HepG2 (cell line): ENCODE results near the gene SFI1. TPM values are rescaled to one million over a fixed set of nuclear protein-coding genes. Genes with fewer than 3 reads are reported as not detected.
A peak's percentile ranks its signal among the peaks of the same experiment; 100 is the strongest.

ENCODE experiments used
- CBX5 ChIP-seq: sonication (generic); formaldehyde crosslinking; IDR thresholded peaks from 2 replicates; pipeline ENCODE4 v1.4.0; 2020; ENCODE audit warnings: missing genetic modification reagents, borderline replicate concordance
- HNF4A ChIP-seq: sonication (generic); formaldehyde crosslinking; IDR thresholded peaks from 2 replicates; pipeline ENCODE4 v1.4.0; 2020; ENCODE audit warnings: missing genetic modification reagents
- IRF9 ChIP-seq: sonication (generic); formaldehyde crosslinking; IDR thresholded peaks from 2 replicates; pipeline ENCODE4 v1.8.0; 2022; ENCODE audit warnings: missing genetic modification reagents, mild to moderate bottlenecking, borderline replicate concordance
- JUNB ChIP-seq: sonication (generic); formaldehyde crosslinking; IDR thresholded peaks from 2 replicates; pipeline ENCODE4 v1.8.0; 2022; ENCODE audit warnings: missing genetic modification reagents, mild to moderate bottlenecking, borderline replicate concordance
- NR2C2 ChIP-seq: sonication (generic); formaldehyde crosslinking; IDR thresholded peaks from 2 replicates; pipeline ENCODE4 v1.4.0; 2020; ENCODE audit warnings: missing genetic modification reagents, mild to moderate bottlenecking, moderate library complexity, borderline replicate concordance
- ZBTB25 ChIP-seq: IDR thresholded peaks from 2 replicates; pipeline ENCODE4 v1.6.1; 2018; ENCODE audit warnings: missing genetic modification reagents
- ZBTB37 ChIP-seq: sonication (generic); formaldehyde crosslinking; IDR thresholded peaks from 2 replicates; pipeline ENCODE4 v1.4.0; 2020; ENCODE audit warnings: mild to moderate bottlenecking, missing genetic modification reagents
- ZGPAT ChIP-seq: IDR thresholded peaks from 2 replicates; pipeline ENCODE4 v1.6.1; 2016; ENCODE audit warnings: mild to moderate bottlenecking
- ZHX2 ChIP-seq, 2 experiments: sonication (generic) in 1 of 2; formaldehyde crosslinking in 1 of 2; IDR thresholded peaks; 2 replicates each; pipeline versions ENCODE4 v1.6.1 to v1.9.0; 2014 to 2022; ENCODE audit warnings: antibody characterized with exemption in 1 of 2, borderline replicate concordance in 1 of 2, inconsistent platforms in 1 of 2, low read depth in 1 of 2, missing genetic modification reagents in 1 of 2
- ZMYM4 ChIP-seq: sonication (generic); formaldehyde crosslinking; IDR thresholded peaks from 2 replicates; pipeline ENCODE4 v1.8.1; 2023; ENCODE audit warnings: mild to moderate bottlenecking, missing genetic modification reagents
- ZNF17 ChIP-seq: sonication (generic); formaldehyde crosslinking; IDR thresholded peaks from 2 replicates; pipeline ENCODE4 v1.5.0; 2020; ENCODE audit warnings: mild to moderate bottlenecking, missing genetic modification reagents
- ZNF280B ChIP-seq: sonication (generic); formaldehyde crosslinking; IDR thresholded peaks from 2 replicates; pipeline ENCODE4 v1.5.0; 2020; ENCODE audit warnings: missing genetic modification reagents, mild to moderate bottlenecking, borderline replicate concordance
- ZNF567 ChIP-seq: sonication (generic); formaldehyde crosslinking; IDR thresholded peaks from 2 replicates; pipeline ENCODE4 v1.8.1; 2023; ENCODE audit warnings: mild to moderate bottlenecking, missing genetic modification reagents, borderline replicate concordance
- polyA plus RNA-seq, 8 experiments: library from polyadenylated mRNA; depleted of rRNA in 3 of 8; stranded (reverse) in 7 of 8; unstranded in 1 of 8; fragments of >200 nt; fragmentation: Illumina TruSeq in 4 of 8; extraction: Trizol in 4 of 8; gene quantifications; 2 replicates each; pipeline versions ENCODE4 v1.2.1 to v1.2.3, GENCODE V29; 2011 to 2016; ENCODE audit warnings: low read depth in 4 of 8, missing spikeins in 1 of 8, mixed read lengths in 1 of 8; ENCODE audit not compliant: insufficient read depth in 1 of 8
- total RNA-seq, 5 experiments: library from RNA; depleted of rRNA; stranded (reverse); fragments of >200 nt; fragmentation: Illumina TruSeq; extraction: Trizol; gene quantifications; 2 replicates each; pipeline ENCODE4 v1.2.3, GENCODE V29; 2016; ENCODE audit warnings: low read depth in 1 of 5

Gene SFI1
- total and polyA plus RNA-seq, 2 of the 13 experiments (the other 11 are each of a cell fraction or from before 2014, with no cell fraction given): 20.5 to 40.1 TPM

- no peak for TF ChIP-seq ZHX2 (IDR thresholded peaks at IDR 0.05; ENCODE audit: low read depth)
- no peak for TF ChIP-seq ZHX2 (CRISPR knock-in tag; IDR thresholded peaks at IDR 0.05; ENCODE audit: borderline replicate concordance)
- no peak for TF ChIP-seq IRF9 (CRISPR knock-in tag)
- TF ChIP-seq ZGPAT: peak; percentile 37; the same call in 1 of the 2 replicates
- TF ChIP-seq ZNF567 (CRISPR knock-in tag): no peak
- TF ChIP-seq ZNF17 (CRISPR knock-in tag): no peak
- TF ChIP-seq ZBTB37 (CRISPR knock-in tag): no peak
- TF ChIP-seq ZNF280B: no peak
- no peak for TF ChIP-seq JUNB (CRISPR knock-in tag)
- TF ChIP-seq NR2C2 (CRISPR knock-in tag): peak; percentile 54; the same call in 1 of the 2 replicates
- no peak for TF ChIP-seq ZBTB25 (CRISPR knock-in tag)
- TF ChIP-seq HNF4A (CRISPR knock-in tag): peak; percentile 59
- peak; percentile 34; the same call in 1 of the 2 replicates for TF ChIP-seq ZMYM4 (CRISPR knock-in tag)
- TF ChIP-seq CBX5: no peak
These were observed 48.4 kb downstream of the SFI1 start (continued) for GRCh38 chr22:31544481-31545480.
